Endometrium (tissue), 2 donors: Measurements from ENCODE around the gene NNAT.

ENCODE experiments used
- FAIRE-seq: peaks from 2 replicates; lab custom pipeline; 2012; peaks lifted over from hg19 to GRCh38; lab: Jason Lieb, UNC
- donor health status: control.
- donor health status: control.

Gene NNAT

GRCh38 chr20:37566590-37567330 lies 45.7 kb downstream of the NNAT start:
- FAIRE-seq, result no peak

GRCh38 chr20:37567331-37567665 lies 46.2 kb downstream of the NNAT start:
- no peak for FAIRE-seq

GRCh38 chr20:37567671-37568588 lies 46.9 kb downstream of the NNAT start:
- FAIRE-seq, result no peak

- FAIRE-seq, result no peak
Measured at GRCh38 chr20:37570419-37570818, 49.4 kb downstream of the NNAT start.

GRCh38 chr20:37571033-37571432 lies 50.0 kb downstream of the NNAT start:
- FAIRE-seq, result no peak
